HG03354 (cell line): ENCODE data around the gene DND1.
A peak's percentile ranks its signal among the peaks of the same experiment; 100 is the strongest.
"Not testable (repeated sequence)": the region's sequence is repeated elsewhere in the genome, so short reads cannot be mapped to it uniquely, and the experiment has no call there.

Experiments
- ATAC-seq: cut with Tn5 transposase; IDR thresholded peaks from one replicate; pipeline ENCODE4 v1.9.1; 2021; ENCODE audit warnings: mild to moderate bottlenecking; ENCODE audit not compliant: unreplicated experiment, poor library complexity, severe bottlenecking

The DND1 gene

GRCh38 chr5:140632366-140633020 is 40.9 kb downstream of the DND1 start:
- peak; percentile 62 for ATAC-seq

- ATAC-seq: peak; percentile 37
These were observed 41.5 kb downstream of the DND1 start for GRCh38 chr5:140631831-140632365.

GRCh38 chr5:140631036-140631417 is 42.3 kb downstream of the DND1 start:
- ATAC-seq: no peak

- ATAC-seq: no peak
These were observed 42.9 kb downstream of the DND1 start for GRCh38 chr5:140630292-140631035.

GRCh38 chr5:140628711-140629110 is 44.7 kb downstream of the DND1 start:
- ATAC-seq: no peak

GRCh38 chr5:140627972-140628371 is 45.4 kb downstream of the DND1 start:
- ATAC-seq: no peak

- ATAC-seq: not testable (repeated sequence)
These were observed 48.5 kb downstream of the DND1 start for GRCh38 chr5:140624886-140625285.

- ATAC-seq: not testable (repeated sequence)
These were observed 50.3 kb downstream of the DND1 start for GRCh38 chr5:140623061-140623460.

- ATAC-seq: no peak
These were observed 51.1 kb downstream of the DND1 start for GRCh38 chr5:140622301-140622700.
